ENCODE data around the gene FKTN. TPM values are rescaled to one million over a fixed set of nuclear protein-coding genes. Genes with fewer than 3 reads are reported as not detected.

Gene FKTN
- total RNA-seq, 1 donor from 2014 or later = 21.1 TPM

GRCh38 chr9:105662184-105663104 lies 104.5 kb downstream of the FKTN start, which contains the start of gene TAL2:
TAL2 (plus strand) TSS chr9:105662457; CDS start chr9:105662497, 40 bp downstream.
- FAIRE-seq (no peak), DNase-seq (ENCODE audit: low read depth) (no peak)
- Mint-ChIP-seq H3K27me3 (ENCODE audit: low read depth, unreplicated experiment) (peaks cover 13% of the 10 kb centered on the region), H3K4me1 (ENCODE audit: low read depth, unreplicated experiment) (no peaks in the 10 kb centered on the region), H3K27ac (ENCODE audit: unreplicated experiment) (no peak within 1 kb of the TSS), H3K4me3 (ENCODE audit: unreplicated experiment) (no peak within 1 kb of the TSS), H3K36me3 (ENCODE audit: low read depth, unreplicated experiment) (no peaks in the 10 kb centered on the region), H3K9me3 (ENCODE audit: unreplicated experiment) (peaks cover 1% of the 10 kb centered on the region)
- Histone ChIP-seq H3K36me3 (ENCODE audit: insufficient read depth, low read length) (no peaks in the 10 kb centered on the region), H3K4me3 (ENCODE audit: insufficient read depth, low read depth, low read length) (no peak within 1 kb of the TSS), H3K9me3 (ENCODE audit: insufficient read depth, low read depth, low read length) (no peaks in the 10 kb centered on the region), H3K27me3 (ENCODE audit: insufficient read depth, low read length) (no peaks in the 10 kb centered on the region), H3K9ac (ENCODE audit: low read length) (no peak within 1 kb of the TSS), H3K4me1 (ENCODE audit: insufficient read depth, low read length) (no peaks in the 10 kb centered on the region), H3K27ac (ENCODE audit: low read depth, low read length) (no peak within 1 kb of the TSS), H2AFZ (ENCODE audit: low read depth, low read length) (no peak within 1 kb of the TSS), H3K79me2 (ENCODE audit: insufficient read depth, low read length) (no peaks in the 10 kb centered on the region), H3K4me2 (ENCODE audit: low read length) (no peak within 1 kb of the TSS), H4K20me1 (ENCODE audit: insufficient read depth, low read length) (no peaks in the 10 kb centered on the region)
- TF ChIP-seq CTCF (IDR thresholded peaks at IDR 0.05; ENCODE audit: insufficient read depth, low read depth, low read length) (no peak), EZH2 (IDR thresholded peaks at IDR 0.05; ENCODE audit: insufficient read depth, low read length) (no peak)

- H3K9me3 ChIP-seq (ENCODE audit: insufficient read depth, low read depth, low read length) = no peaks in the 10 kb centered on the region
- no peaks in the 10 kb centered on the region for H3K36me3 ChIP-seq (ENCODE audit: insufficient read depth, low read length)
- H3K27ac ChIP-seq (ENCODE audit: low read depth, low read length) = no peak overlapping the region
- Mint-ChIP-seq H3K27ac (ENCODE audit: unreplicated experiment) (no peak overlapping the region), H3K27me3 (ENCODE audit: low read depth, unreplicated experiment) (peaks cover 4% of the 10 kb centered on the region), H3K4me3 (ENCODE audit: unreplicated experiment) (no peak overlapping the region), H3K36me3 (ENCODE audit: low read depth, unreplicated experiment) (no peaks in the 10 kb centered on the region), H3K9me3 (ENCODE audit: unreplicated experiment) (peaks cover 1% of the 10 kb centered on the region), H3K4me1 (ENCODE audit: low read depth, unreplicated experiment) (no peaks in the 10 kb centered on the region)
- H3K9ac ChIP-seq (ENCODE audit: low read length) = no peak overlapping the region
- no peak overlapping the region for H2AFZ ChIP-seq (ENCODE audit: low read depth, low read length)
- no peak overlapping the region for H3K4me2 ChIP-seq (ENCODE audit: low read length)
- TF ChIP-seq CTCF (IDR thresholded peaks at IDR 0.05; ENCODE audit: insufficient read depth, low read depth, low read length) = no peak
- no peak for TF ChIP-seq EZH2 (IDR thresholded peaks at IDR 0.05; ENCODE audit: insufficient read depth, low read length)
- DNase-seq (ENCODE audit: low read depth) (no peak), FAIRE-seq (no peak)
- H3K4me3 ChIP-seq (ENCODE audit: insufficient read depth, low read depth, low read length) = no peak overlapping the region
- no peaks in the 10 kb centered on the region for H3K79me2 ChIP-seq (ENCODE audit: insufficient read depth, low read length)
- no peaks in the 10 kb centered on the region for H4K20me1 ChIP-seq (ENCODE audit: insufficient read depth, low read length)
- H3K27me3 ChIP-seq (ENCODE audit: insufficient read depth, low read length) = no peaks in the 10 kb centered on the region
- no peaks in the 10 kb centered on the region for H3K4me1 ChIP-seq (ENCODE audit: insufficient read depth, low read length)
Observed at GRCh38 chr9:105663914-105664313, 106.0 kb downstream of the FKTN start.

- no peaks in the 10 kb centered on the region for H3K79me2 ChIP-seq (ENCODE audit: insufficient read depth, low read length)
- no peak overlapping the region for H3K4me3 ChIP-seq (ENCODE audit: insufficient read depth, low read depth, low read length)
- DNase-seq (ENCODE audit: low read depth) = no peak
- no peaks in the 10 kb centered on the region for H3K27me3 Mint-ChIP-seq (ENCODE audit: low read depth, unreplicated experiment)
- H3K4me1 Mint-ChIP-seq (ENCODE audit: low read depth, unreplicated experiment) = no peaks in the 10 kb centered on the region
- H3K9me3 ChIP-seq (ENCODE audit: insufficient read depth, low read depth, low read length) = no peaks in the 10 kb centered on the region
- no peaks in the 10 kb centered on the region for H3K4me1 ChIP-seq (ENCODE audit: insufficient read depth, low read length)
- no peak for FAIRE-seq
- H2AFZ ChIP-seq (ENCODE audit: low read depth, low read length) = no peak overlapping the region
- H3K4me3 Mint-ChIP-seq (ENCODE audit: unreplicated experiment) = no peak overlapping the region
- no peak overlapping the region for H3K27ac ChIP-seq (ENCODE audit: low read depth, low read length)
- TF ChIP-seq EZH2 (IDR thresholded peaks at IDR 0.05; ENCODE audit: insufficient read depth, low read length) (no peak), CTCF (IDR thresholded peaks at IDR 0.05; ENCODE audit: insufficient read depth, low read depth, low read length) (no peak)
- peaks cover 2% of the 10 kb centered on the region for H3K27me3 ChIP-seq (ENCODE audit: insufficient read depth, low read length)
- H3K36me3 ChIP-seq (ENCODE audit: insufficient read depth, low read length) = no peaks in the 10 kb centered on the region
- no peaks in the 10 kb centered on the region for H3K9me3 Mint-ChIP-seq (ENCODE audit: unreplicated experiment)
- no peak overlapping the region for H3K9ac ChIP-seq (ENCODE audit: low read length)
- H3K4me2 ChIP-seq (ENCODE audit: low read length) = no peak overlapping the region
- no peak overlapping the region for H3K27ac Mint-ChIP-seq (ENCODE audit: unreplicated experiment)
- H4K20me1 ChIP-seq (ENCODE audit: insufficient read depth, low read length) = no peaks in the 10 kb centered on the region
- no peaks in the 10 kb centered on the region for H3K36me3 Mint-ChIP-seq (ENCODE audit: low read depth, unreplicated experiment)
Observed at GRCh38 chr9:105667867-105668266, 109.9 kb downstream of the FKTN start.
